Large intestine (tissue), 3 donors: Measurements from ENCODE around the gene KCNQ1. TPM values are rescaled to one million over a fixed set of nuclear protein-coding genes. Genes with fewer than 3 reads are reported as not detected.

Source experiments
- DNase-seq, 2 donors: peaks; one replicate each; pipeline versions ENCODE4 v3.0.0 to v3.0.0-alpha.2; 2013
- H3K27ac ChIP-seq: one replicate; pipeline ENCODE4 v1.5.1; 2013; ENCODE audit warnings: low read length
- H3K27me3 ChIP-seq: 2 replicates; pipeline ENCODE4 v1.6.1; 2013; ENCODE audit warnings: low read length; ENCODE audit not compliant: control insufficient read depth, insufficient read depth
- H3K36me3 ChIP-seq: 2 replicates; pipeline ENCODE4 v1.6.1; 2013; ENCODE audit warnings: low read length; ENCODE audit not compliant: control insufficient read depth, insufficient read depth
- H3K4me1 ChIP-seq: one replicate; pipeline ENCODE4 v1.6.1; 2013; ENCODE audit warnings: low read length; ENCODE audit not compliant: control insufficient read depth, insufficient read depth
- H3K4me3 ChIP-seq: one replicate; pipeline ENCODE4 v1.5.1; 2013; ENCODE audit warnings: low read length
- H3K9me3 ChIP-seq: one replicate; pipeline ENCODE4 v1.6.1; 2013; ENCODE audit warnings: mild to moderate bottlenecking, low read depth, low read length, moderate library complexity; ENCODE audit not compliant: control insufficient read depth
- WGBS: methylation state at CpG from one replicate; pipeline ENCODE4 v1.1.5; 2013; ENCODE audit warnings: low lambda C conversion rate; ENCODE audit not compliant: insufficient coverage; 5-methylcytosine and 5-hydroxymethylcytosine counted together
- polyA plus RNA-seq: library from polyadenylated mRNA; unstranded; fragments of 120-200 nt; gene quantifications from one replicate; pipeline ENCODE4 v1.2.1, GENCODE V29; 2013

Gene KCNQ1
- polyA plus RNA-seq, 1 donor = 19.5 TPM

DNA sequence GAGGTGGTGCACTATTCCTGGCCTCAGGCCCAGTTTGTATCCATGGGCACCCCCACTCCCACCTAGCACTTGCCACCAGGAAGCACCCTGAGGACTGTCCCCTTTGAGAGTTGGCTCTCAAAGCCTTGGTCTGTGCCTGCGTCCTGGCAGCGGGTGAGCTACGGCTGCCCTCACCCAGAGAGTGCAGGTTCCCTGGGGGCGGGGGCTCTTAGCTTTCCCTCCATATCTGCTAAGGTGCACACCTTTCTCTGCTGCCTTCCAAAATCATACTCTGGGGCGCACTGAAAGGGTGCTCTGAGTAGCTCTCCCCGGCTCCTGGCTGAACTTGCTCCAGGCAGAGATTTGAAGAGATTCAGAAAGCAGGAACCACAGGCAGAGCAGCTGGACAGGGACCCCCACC lies 7.1 kb downstream of the KCNQ1 start:
- DNase-seq = no peak
- Histone ChIP-seq H3K4me1 (no peaks in the 10 kb centered on the region), H3K27ac (no peak overlapping the region), H3K4me3 (no peak overlapping the region), H3K9me3 (no peaks in the 10 kb centered on the region), H3K27me3 (no peaks in the 10 kb centered on the region), H3K36me3 (no peaks in the 10 kb centered on the region)
- no CpG with 5 or more reads among the region's 6 CpGs for WGBS

DNA sequence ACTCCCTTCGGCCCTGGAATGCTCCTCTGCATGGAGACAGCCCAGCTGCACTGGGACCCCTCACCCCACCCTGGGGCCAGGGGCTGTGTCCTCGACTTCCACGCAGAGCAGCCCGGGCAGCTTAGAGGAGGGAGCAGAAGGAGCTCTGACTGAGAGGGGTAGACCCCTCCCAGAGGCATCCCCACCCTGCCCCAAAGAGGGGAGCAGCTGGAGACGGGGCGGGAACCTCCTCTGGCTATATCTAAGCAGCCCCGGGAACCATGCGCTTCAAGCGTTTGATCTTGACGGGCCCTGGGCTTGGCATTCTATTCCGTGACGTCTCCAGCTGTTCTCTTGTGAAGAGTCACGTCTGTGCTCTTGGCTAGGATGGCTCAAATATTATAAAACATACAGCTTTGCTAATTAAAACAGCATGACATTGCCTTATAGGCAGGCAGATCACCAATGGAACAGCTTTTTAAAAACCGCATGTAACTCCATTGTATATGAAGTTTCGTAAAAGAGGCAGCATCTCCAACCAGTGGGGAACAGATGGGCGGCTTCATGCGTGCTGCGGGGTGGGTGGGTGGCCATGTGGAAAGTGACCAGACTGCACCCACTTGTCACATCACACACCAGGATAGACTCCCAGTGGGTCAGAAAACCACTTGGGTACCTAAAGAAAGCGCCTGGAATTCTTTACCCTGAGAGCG lies 7.7 kb downstream of the KCNQ1 start:
- WGBS = 100% methylated on average over 1 of the region's 20 CpGs
- DNase-seq = no peak
- Histone ChIP-seq H3K27me3 (no peaks in the 10 kb centered on the region), H3K36me3 (no peaks in the 10 kb centered on the region), H3K9me3 (no peaks in the 10 kb centered on the region), H3K4me1 (no peaks in the 10 kb centered on the region), H3K4me3 (no peak overlapping the region), H3K27ac (no peak overlapping the region)

DNA sequence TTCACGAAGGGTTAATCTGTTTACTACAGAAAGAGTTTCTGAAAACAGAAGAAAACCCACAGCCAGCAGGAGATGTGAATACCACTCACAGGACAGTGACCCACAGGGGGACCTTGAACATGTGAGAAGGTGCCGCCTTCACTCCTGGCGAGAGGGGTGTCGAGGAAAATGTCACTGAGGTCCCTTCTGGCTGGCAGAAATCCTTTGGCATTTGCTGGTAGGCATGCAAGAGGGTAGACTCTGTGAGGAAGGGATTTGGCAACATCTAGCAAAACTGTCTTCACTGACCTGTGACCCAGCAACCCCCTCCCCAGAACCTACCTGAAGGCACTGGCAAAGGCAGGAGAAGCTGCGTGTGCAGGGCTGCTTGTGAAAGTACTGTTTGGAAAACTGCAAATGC lies 8.6 kb downstream of the KCNQ1 start:
- H3K4me3 ChIP-seq = no peak overlapping the region
- H3K27me3 ChIP-seq = no peaks in the 10 kb centered on the region
- WGBS = 100% methylated on average over 1 of the region's 5 CpGs
- no peak for DNase-seq
- no peaks in the 10 kb centered on the region for H3K4me1 ChIP-seq
- H3K36me3 ChIP-seq = no peaks in the 10 kb centered on the region
- no peaks in the 10 kb centered on the region for H3K9me3 ChIP-seq
- H3K27ac ChIP-seq = no peak overlapping the region

DNA sequence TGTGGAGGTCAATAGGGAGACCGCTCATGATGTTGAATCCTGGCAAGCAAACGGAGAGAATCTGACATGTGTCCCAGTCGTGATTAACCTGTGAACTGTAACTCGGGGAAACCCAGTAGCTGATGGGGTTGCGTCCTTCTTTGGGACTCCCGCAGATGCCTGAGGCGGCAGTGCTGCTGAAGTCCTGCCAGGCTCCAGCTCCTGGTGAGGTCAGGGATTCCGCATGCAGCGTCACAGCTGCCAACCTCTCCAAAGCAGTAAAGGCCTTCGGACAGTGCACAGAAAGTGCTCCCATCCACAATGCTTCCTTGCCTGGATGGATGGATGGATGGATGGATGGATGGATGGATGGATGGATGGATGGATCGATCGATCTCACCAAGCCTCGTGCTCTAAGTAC lies 13.5 kb downstream of the KCNQ1 start:
- no peak overlapping the region for H3K4me3 ChIP-seq
- no peak overlapping the region for H3K27ac ChIP-seq
- DNase-seq = no peak
- no CpG with 5 or more reads among the region's 13 CpGs for WGBS
- H3K4me1 ChIP-seq = peaks cover 37% of the 10 kb centered on the region
- H3K36me3 ChIP-seq = no peaks in the 10 kb centered on the region
- H3K27me3 ChIP-seq = no peaks in the 10 kb centered on the region
- no peaks in the 10 kb centered on the region for H3K9me3 ChIP-seq

DNA sequence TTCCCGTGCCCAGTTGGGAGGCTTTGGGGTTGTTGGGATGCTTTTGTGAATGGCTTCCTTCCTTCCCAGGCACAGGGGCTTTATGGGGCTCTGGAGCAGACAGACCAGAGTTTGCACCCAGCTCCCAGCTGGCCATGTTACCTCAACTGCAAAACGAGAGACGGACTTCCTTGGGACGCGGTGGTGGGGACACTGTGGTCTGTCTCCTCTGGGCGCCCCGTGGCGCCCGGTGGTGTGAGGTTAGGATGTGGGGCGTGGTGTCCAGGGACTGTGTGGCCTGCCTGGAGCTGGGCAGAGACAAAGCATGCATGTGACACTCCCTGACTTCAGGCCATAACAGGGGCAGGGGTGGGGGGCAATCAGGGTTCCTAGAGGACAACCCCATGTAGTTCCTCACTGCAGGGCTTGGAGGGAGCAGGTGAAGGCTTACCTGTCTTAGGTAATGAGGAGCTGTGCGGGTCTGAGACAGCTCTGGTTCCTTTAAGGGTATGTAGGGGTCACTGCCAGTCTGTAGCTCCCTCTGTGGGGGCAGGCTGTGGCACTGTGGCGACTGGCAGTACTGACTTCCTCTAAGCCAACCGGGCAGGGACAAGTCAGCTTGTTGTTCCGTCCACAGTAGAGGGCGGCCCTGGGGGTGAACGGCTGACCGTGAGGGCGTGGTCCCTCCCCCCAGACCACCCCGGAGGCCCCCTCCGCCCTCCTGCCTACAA lies 14.4 kb downstream of the KCNQ1 start:
- Histone ChIP-seq H3K9me3 (no peaks in the 10 kb centered on the region), H3K4me3 (no peak overlapping the region), H3K27me3 (no peaks in the 10 kb centered on the region), H3K36me3 (no peaks in the 10 kb centered on the region), H3K4me1 (peaks cover 44% of the 10 kb centered on the region), H3K27ac (no peak overlapping the region)
- DNase-seq = no peak
- WGBS = no CpG with 5 or more reads among the region's 20 CpGs

DNA sequence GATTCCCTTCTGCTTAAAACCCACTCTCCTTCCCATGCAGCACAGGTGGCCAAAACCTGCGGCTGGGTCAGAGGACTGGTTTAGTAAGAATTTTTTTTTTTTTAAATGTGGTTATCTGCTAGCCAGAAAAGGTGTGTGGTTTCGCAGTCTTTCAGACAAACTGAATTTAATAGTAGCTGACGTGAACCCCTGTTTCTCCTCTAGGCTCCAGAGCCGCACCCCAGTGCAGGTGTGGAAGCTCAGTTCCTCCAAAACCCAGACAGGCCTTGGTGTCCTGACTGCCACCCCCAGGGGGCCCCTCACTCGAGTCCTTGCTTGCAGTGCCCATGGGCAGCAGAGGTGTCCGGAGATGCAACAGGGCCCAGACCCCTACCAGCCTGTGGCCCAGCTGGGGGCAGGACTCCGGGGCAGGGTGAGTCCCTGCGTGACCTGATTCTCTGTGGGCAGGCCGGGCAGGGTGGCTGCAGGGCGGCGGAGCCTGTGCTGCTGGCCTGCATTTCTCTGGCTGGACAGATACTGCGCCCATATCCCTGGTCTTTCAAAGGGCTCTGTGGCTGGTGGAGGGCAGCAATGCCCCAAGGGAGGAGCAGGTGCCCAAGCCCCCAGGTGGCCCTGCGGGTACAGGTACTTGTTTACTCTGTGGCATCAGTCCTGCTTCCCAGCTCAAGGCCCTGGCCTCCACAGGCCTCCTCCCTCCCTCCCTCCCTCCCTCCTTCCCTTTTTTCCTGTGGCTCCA lies 15.2 kb downstream of the KCNQ1 start:
- H3K4me3 ChIP-seq = no peak overlapping the region
- H3K4me1 ChIP-seq = peaks cover 44% of the 10 kb centered on the region
- H3K27ac ChIP-seq = peak overlapping the region; percentile 75
- H3K9me3 ChIP-seq = no peaks in the 10 kb centered on the region
- 82% methylated on average over 2 of the region's 13 CpGs for WGBS
- no peak for DNase-seq
- no peaks in the 10 kb centered on the region for H3K36me3 ChIP-seq
- no peaks in the 10 kb centered on the region for H3K27me3 ChIP-seq

DNA sequence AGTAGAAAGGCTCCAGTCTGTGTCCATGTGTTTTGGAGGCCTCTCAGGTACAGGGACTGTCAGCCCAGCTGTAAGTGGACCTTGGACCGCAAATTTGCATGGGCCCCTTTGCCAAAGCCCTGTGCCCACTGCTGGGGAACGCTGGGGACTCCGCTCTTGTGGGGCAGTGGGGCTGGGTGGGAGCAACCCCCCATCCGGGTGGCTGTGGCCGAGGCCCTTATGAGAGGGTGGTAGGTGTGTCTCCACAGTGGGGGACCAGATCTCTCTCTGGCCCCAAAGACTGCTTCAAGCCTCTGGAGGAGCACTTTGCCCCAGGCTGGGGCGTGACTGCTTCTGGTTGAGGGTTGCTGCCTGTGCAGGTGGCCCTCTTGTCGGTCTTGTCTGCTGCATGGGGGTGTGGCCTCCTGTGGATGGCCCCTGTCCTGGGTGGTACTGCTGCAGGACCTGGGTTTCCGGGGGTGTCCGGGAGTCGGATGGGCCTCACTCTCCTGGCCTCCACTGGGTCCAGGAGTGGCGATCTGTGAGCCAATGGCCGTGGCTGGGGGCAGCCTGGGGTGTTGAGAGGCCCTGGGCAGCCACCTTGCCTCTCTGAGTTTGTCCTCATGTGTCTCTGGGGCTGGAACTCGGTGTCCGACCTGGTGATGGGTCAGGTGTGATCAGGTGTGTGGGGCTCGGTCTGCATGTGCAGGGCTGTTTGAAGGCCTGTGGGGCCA lies 15.9 kb downstream of the KCNQ1 start:
- Histone ChIP-seq H3K27ac (peak overlapping the region; percentile 75), H3K27me3 (no peaks in the 10 kb centered on the region), H3K4me1 (peaks cover 44% of the 10 kb centered on the region), H3K36me3 (no peaks in the 10 kb centered on the region), H3K4me3 (no peak overlapping the region), H3K9me3 (no peaks in the 10 kb centered on the region)
- peak; percentile 59 to 93 for DNase-seq
- WGBS = no CpG with 5 or more reads among the region's 15 CpGs

DNA sequence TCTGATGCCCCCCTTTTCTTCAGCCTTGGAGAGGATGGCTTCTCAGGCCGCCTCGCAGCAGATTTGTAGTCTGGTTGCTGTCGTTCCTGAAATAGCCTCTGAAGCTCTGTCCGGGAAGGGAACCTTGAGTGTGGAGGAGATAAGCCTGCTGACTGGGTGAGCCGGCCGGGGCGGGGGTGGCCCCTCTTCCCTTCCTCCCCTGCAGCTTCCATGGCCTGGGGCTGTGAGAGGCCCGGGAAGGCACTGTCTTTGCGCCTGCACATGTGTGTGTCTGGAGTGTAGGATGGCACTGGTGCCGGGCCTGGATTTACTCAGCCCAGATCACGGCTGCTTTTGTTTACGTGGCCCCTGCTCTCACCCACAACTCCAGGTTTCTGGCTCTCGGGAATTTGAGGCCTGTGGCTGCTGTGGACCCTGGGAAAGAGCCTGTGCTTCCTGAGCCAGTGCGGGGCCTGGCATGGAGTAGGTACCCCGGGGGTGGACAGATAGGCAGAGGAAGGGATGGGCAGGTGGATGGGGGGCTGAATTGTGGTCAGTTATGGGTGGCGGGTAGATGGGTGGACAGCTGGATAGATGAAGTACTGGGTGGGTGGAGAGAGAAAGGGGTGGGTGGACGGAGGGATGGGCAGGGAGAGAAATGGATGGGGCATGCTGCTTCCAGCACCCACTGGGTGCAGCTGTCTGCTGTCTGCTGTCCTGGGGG lies 16.6 kb downstream of the KCNQ1 start:
- DNase-seq = no peak
- H3K27me3 ChIP-seq = no peaks in the 10 kb centered on the region
- WGBS = 100% methylated on average over 1 of the region's 17 CpGs
- peak overlapping the region; percentile 75 for H3K27ac ChIP-seq
- H3K9me3 ChIP-seq = no peaks in the 10 kb centered on the region
- H3K36me3 ChIP-seq = no peaks in the 10 kb centered on the region
- no peak overlapping the region for H3K4me3 ChIP-seq
- peaks cover 44% of the 10 kb centered on the region for H3K4me1 ChIP-seq

DNA sequence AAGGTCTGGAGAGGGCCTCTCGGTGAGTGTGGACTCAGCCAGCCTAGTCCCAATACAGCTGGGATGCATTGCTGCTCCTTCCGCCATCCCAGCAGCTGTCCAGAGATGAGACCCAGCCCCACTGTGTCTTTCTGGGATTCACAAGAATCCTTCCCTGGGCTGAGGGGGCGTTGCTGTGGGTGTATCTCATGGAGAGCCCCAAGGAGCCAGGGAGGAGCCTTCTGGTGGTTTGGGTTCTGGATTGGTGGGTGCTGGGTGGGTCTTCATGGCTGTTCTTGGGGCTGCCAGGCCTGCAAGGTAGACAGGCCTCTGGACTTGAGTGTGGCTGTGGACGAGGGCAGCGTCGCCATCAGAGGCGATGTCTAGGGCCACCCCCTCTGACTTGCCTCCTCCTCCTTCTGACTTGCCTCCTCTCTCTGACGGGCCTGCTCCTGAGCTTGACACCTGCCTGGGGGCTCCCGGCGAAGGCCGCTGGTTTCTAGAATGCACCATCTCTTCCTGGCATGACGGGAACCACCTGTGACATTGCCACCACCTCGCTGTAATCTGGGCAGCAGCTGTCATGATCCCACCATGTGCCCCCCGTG lies 17.2 kb downstream of the KCNQ1 start:
- peaks cover 44% of the 10 kb centered on the region for H3K4me1 ChIP-seq
- H3K27ac ChIP-seq = no peak overlapping the region
- no peaks in the 10 kb centered on the region for H3K36me3 ChIP-seq
- DNase-seq = no peak
- H3K27me3 ChIP-seq = no peaks in the 10 kb centered on the region
- H3K9me3 ChIP-seq = no peaks in the 10 kb centered on the region
- no peak overlapping the region for H3K4me3 ChIP-seq
- no CpG with 5 or more reads among the region's 14 CpGs for WGBS
